Activated T-cell treated with anti-CD3 and anti-CD28 coated beads, Interleukin-2, amount 50 U/mL, for 72 hours (primary cell): ENCODE results near the gene TMEM9. TPM values are rescaled to one million over a fixed set of nuclear protein-coding genes. Genes with fewer than 3 reads are reported as not detected.
A peak's percentile ranks its signal among the peaks of the same experiment; 100 is the strongest.

Experiments used
- ATAC-seq, 2 donors: fragments of 150-1000 bp; cut with Tn5 transposase; replicated peaks in 1 of 2; 2 replicates each; pipeline ENCODE4 v1.10.0; 2021; ENCODE audit warnings: moderate library complexity in 2 of 2, mild to moderate bottlenecking in 1 of 2
- DNase-seq, 2 donors: peaks; one replicate each; pipeline ENCODE4 v3.0.0; 2021 to 2022; ENCODE audit warnings: mixed read lengths in 1 of 2
- H3K27ac Mint-ChIP-seq: one replicate; pipeline ENCODE4 v1.8.0; 2022; ENCODE audit warnings: mild to moderate bottlenecking, moderate library complexity, mixed read lengths
- H3K27me3 Mint-ChIP-seq: one replicate; pipeline ENCODE4 v1.8.0; 2022; ENCODE audit warnings: low read depth, mixed read lengths
- H3K36me3 Mint-ChIP-seq, 2 donors: one replicate each; pipeline ENCODE4 v1.8.0; 2022; ENCODE audit warnings: mixed read lengths in 2 of 2, mild to moderate bottlenecking in 1 of 2; ENCODE audit not compliant: insufficient read depth in 2 of 2
- H3K4me1 Mint-ChIP-seq: one replicate; pipeline ENCODE4 v1.8.0; 2022; ENCODE audit warnings: low read depth, mixed read lengths
- H3K4me3 Mint-ChIP-seq, 2 donors: one replicate each; pipeline ENCODE4 v1.8.0; 2022; ENCODE audit warnings: mild to moderate bottlenecking in 2 of 2, mixed read lengths in 2 of 2, moderate library complexity in 2 of 2
- H3K9me3 Mint-ChIP-seq, 2 donors: one replicate each; pipeline ENCODE4 v1.8.0; 2022; ENCODE audit warnings: mixed read lengths in 2 of 2
- total RNA-seq, 2 donors: library from RNA; stranded (reverse); gene quantifications; one replicate each; pipeline ENCODE4 v1.2.3, GENCODE V29; 2022

Gene TMEM9
- total RNA-seq, 2 donors from 2014 or later, result 25.8 to 30.2 TPM

DNA sequence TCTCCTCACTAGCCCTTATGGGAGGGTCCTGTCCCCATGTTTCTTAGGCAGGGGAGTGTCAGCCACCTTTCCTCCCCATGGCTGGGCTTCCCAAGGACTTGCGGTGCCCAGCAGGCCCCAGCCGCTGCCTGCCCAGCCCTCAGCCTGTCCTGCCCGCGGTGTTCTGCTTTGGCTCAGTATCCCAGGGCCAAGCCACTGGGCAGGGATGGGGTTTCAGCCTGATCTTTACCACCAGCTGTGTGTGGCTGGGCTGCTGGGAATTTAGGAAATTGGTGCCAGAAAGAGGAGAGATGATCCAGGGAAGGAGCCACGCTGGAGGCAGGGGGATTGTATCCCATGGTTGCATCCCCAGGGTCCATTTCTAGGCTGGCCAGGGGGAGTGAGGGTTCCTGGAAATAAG lies 29.5 kb upstream of the TMEM9 start:
- no peak for ATAC-seq
- Mint-ChIP-seq H3K27me3 (peaks cover 70% of the 10 kb centered on the region), H3K36me3 (peaks cover 0 to 2% of the 10 kb centered on the region in 2 donors), H3K27ac (no peak overlapping the region), H3K4me3 (no peak overlapping the region), H3K9me3 (no peaks in the 10 kb centered on the region), H3K4me1 (no peaks in the 10 kb centered on the region)
- DNase-seq, result no peak

DNA sequence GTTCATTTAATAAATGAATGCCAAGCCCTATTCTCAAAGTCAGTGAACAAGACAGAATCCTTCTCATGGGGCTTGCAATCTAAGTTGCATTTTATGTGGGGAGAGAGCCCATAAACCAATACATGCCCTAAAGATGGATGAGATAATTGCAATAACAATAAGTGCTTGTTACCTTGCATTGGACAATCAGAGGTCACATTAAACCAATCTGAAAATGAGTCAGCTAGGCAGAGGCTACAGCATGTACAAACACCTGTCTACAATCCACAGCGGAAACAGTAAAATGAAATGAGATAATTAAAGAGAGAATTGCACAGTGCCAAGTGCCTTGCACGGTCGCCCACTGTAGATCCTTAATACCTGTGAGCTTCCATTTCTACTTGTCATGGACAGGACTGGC lies 28.9 kb upstream of the TMEM9 start:
- peaks cover 0 to 2% of the 10 kb centered on the region in 2 donors for H3K36me3 Mint-ChIP-seq
- DNase-seq (no peak), ATAC-seq (no peak)
- no peak overlapping the region for H3K4me3 Mint-ChIP-seq
- H3K27ac Mint-ChIP-seq, result no peak overlapping the region
- H3K9me3 Mint-ChIP-seq, result no peaks in the 10 kb centered on the region
- no peaks in the 10 kb centered on the region for H3K4me1 Mint-ChIP-seq
- peaks cover 71% of the 10 kb centered on the region for H3K27me3 Mint-ChIP-seq

- H3K36me3 Mint-ChIP-seq, result peaks cover 0 to 2% of the 10 kb centered on the region in 2 donors
- H3K27me3 Mint-ChIP-seq, result peaks cover 64% of the 10 kb centered on the region
- H3K4me3 Mint-ChIP-seq, result no peak overlapping the region
- no peak overlapping the region for H3K27ac Mint-ChIP-seq
- no peaks in the 10 kb centered on the region for H3K9me3 Mint-ChIP-seq
- DNase-seq (no peak), ATAC-seq (no peak)
- H3K4me1 Mint-ChIP-seq, result no peaks in the 10 kb centered on the region
Measured at GRCh38 chr1:201181726-201182125, 27.5 kb upstream of the TMEM9 start.

DNA sequence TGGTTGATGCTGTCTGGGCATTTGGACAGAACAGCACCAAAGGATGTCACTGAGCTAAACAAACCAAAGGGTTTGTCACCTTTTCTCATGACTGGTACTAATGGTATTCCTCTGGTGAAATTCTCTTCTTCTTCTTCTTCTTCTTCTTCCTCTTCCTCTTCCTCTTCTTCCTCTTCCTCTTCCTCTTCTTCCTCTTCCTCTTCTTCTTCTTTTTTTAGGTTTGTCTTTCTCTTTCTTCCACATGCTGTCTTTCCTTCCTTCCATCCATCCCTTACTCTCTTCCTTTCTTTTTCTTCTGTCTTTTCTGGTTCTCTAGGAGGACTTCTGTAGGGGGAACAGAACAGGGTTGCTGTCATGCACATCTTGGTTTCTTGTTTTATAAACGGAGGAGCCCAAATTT lies 27.0 kb upstream of the TMEM9 start:
- ATAC-seq, result no peak
- peaks cover 0 to 2% of the 10 kb centered on the region in 2 donors for H3K36me3 Mint-ChIP-seq
- no peaks in the 10 kb centered on the region for H3K4me1 Mint-ChIP-seq
- H3K27me3 Mint-ChIP-seq, result peaks cover 65% of the 10 kb centered on the region
- no peaks in the 10 kb centered on the region for H3K9me3 Mint-ChIP-seq
- H3K4me3 Mint-ChIP-seq, result no peak overlapping the region
- no peak for DNase-seq
- no peak overlapping the region for H3K27ac Mint-ChIP-seq

- H3K9me3 Mint-ChIP-seq, result no peaks in the 10 kb centered on the region
- ATAC-seq (no peak), DNase-seq (no peak)
- no peak overlapping the region for H3K4me3 Mint-ChIP-seq
- no peak overlapping the region for H3K27ac Mint-ChIP-seq
- peaks cover 0 to 2% of the 10 kb centered on the region in 2 donors for H3K36me3 Mint-ChIP-seq
- H3K4me1 Mint-ChIP-seq, result no peaks in the 10 kb centered on the region
- peaks cover 65% of the 10 kb centered on the region for H3K27me3 Mint-ChIP-seq
Measured at GRCh38 chr1:201180901-201181300, 26.6 kb upstream of the TMEM9 start.

DNA sequence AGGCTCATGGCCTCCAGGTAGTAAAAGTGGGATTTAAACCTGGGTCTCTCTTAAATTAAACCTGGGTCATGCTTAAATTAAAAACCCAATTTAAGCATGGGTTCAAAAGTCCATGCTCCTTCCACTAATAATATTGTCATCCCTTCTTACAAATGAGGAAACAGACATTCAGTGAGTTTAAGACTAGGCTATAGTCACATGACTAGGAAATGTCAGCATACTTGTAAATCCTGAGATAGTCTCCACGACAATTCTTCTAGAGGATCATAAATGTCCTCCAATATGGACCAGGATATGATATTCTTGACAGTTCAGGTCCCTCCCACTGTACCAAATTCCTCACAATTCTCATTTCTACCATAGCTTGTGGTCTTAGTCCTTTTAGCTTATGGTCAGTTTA lies 25.9 kb upstream of the TMEM9 start:
- no peaks in the 10 kb centered on the region for H3K9me3 Mint-ChIP-seq
- DNase-seq (no peak), ATAC-seq (no peak)
- H3K4me3 Mint-ChIP-seq, result no peak overlapping the region
- no peak overlapping the region for H3K27ac Mint-ChIP-seq
- peaks cover 0 to 2% of the 10 kb centered on the region in 2 donors for H3K36me3 Mint-ChIP-seq
- peaks cover 65% of the 10 kb centered on the region for H3K27me3 Mint-ChIP-seq
- H3K4me1 Mint-ChIP-seq, result no peaks in the 10 kb centered on the region

GRCh38 chr1:201178718-201179117 lies 24.4 kb upstream of the TMEM9 start:
- H3K9me3 Mint-ChIP-seq, result no peaks in the 10 kb centered on the region
- no peak for DNase-seq
- ATAC-seq, result no peak
- H3K27ac Mint-ChIP-seq, result no peak overlapping the region
- H3K36me3 Mint-ChIP-seq, result peaks cover 0 to 2% of the 10 kb centered on the region in 2 donors
- H3K4me1 Mint-ChIP-seq, result no peaks in the 10 kb centered on the region
- no peak overlapping the region for H3K4me3 Mint-ChIP-seq
- H3K27me3 Mint-ChIP-seq, result peaks cover 55% of the 10 kb centered on the region

- no peaks in the 10 kb centered on the region for H3K9me3 Mint-ChIP-seq
- no peak overlapping the region for H3K27ac Mint-ChIP-seq
- H3K27me3 Mint-ChIP-seq, result peaks cover 59% of the 10 kb centered on the region
- no peak for ATAC-seq
- no peak overlapping the region for H3K4me3 Mint-ChIP-seq
- no peak for DNase-seq
- peaks cover 14% of the 10 kb centered on the region for H3K4me1 Mint-ChIP-seq
- H3K36me3 Mint-ChIP-seq, result peaks cover 0 to 2% of the 10 kb centered on the region in 2 donors
Measured at GRCh38 chr1:201176940-201177339, 22.7 kb upstream of the TMEM9 start.

DNA sequence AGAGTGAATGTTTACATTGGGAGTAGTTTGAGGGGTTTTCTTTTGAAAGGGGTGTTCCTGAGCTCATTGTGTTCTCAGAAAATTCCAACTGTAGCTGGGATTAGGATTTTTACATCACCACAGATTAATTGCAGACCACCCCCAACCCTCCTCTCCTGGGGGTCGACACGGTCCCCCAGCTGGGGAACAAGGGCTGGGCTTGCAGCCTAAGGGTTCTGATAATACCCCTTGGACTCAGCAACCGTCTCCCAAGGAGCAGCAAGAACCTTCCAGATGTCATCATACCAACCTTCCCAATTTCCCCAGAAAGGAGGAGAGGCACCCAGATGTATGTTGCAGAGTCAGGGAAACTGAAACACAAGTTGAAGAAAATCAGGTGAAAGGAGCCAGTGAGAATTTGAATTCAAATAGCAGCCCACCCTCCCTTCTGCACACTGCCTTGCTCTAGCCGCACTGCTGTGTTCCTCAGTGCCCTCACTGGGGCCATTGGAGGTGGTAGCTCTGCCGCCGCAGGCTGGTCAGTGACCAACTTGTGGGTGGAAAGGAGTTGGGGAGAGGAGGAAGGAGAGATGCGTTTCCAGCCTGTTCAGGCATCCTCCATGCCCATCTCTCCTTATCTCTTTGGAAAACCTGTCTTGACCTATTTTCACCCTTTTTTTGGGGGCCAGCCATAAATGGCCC lies 21.7 kb upstream of the TMEM9 start:
- no peak overlapping the region for H3K4me3 Mint-ChIP-seq
- H3K27me3 Mint-ChIP-seq, result peaks cover 56% of the 10 kb centered on the region
- H3K27ac Mint-ChIP-seq, result no peak overlapping the region
- ATAC-seq (no peak), DNase-seq (no peak)
- peaks cover 23% of the 10 kb centered on the region for H3K4me1 Mint-ChIP-seq
- peaks cover 0 to 2% of the 10 kb centered on the region in 2 donors for H3K36me3 Mint-ChIP-seq
- H3K9me3 Mint-ChIP-seq, result no peaks in the 10 kb centered on the region

DNA sequence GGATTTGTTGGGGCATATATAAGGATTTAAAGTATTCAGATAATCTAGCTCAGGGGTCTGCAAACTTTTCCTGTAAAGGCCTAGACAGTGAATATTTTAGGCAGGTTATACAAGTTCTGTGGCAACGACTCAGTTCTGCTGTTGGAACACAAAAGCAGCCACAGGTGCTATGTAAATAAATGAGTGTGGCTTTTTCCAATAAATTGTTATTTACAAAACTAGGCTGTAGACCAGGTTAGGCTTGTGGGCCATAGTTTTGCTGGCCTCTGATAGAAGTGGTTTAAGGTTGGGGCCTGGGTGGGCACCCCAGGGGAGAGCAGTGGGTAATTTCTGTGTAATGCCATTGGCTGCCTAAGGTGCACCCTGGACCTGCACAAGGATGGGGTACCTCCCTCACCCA lies 19.5 kb upstream of the TMEM9 start:
- no peak overlapping the region for H3K4me3 Mint-ChIP-seq
- H3K4me1 Mint-ChIP-seq, result peaks cover 32% of the 10 kb centered on the region
- no peaks in the 10 kb centered on the region for H3K36me3 Mint-ChIP-seq
- no peak for DNase-seq
- no peak for ATAC-seq
- H3K27me3 Mint-ChIP-seq, result peaks cover 34% of the 10 kb centered on the region
- no peak overlapping the region for H3K27ac Mint-ChIP-seq
- no peaks in the 10 kb centered on the region for H3K9me3 Mint-ChIP-seq

DNA sequence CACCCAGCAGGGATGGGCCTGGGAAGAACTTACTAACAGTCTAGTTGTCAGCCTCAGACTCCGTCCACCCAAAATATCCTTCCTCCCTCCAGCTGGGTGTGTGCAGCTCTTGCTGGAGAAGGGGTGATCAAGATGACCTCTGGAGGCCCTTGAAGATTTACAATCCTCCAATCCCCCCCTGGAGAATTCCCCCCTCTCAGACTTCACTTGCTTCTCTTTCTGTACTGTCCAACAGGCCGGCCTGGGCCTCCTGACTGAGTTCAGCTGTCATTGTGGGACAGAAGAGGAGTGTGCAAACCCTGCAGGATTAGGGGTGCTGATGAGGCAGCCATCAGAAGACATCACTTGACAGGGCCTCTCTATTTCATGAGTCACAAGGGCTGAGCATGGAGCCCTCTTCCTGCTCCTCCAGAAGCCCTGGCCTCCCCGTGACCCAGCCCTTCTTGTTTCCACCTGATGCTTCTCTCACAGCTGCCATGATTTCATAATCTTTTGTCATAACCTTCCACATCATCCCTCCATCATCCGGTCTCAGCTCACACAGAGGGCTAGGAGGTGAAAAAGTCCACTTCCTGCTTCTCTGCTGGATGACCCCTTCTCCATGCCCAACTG lies 18.8 kb upstream of the TMEM9 start:
- no peaks in the 10 kb centered on the region for H3K36me3 Mint-ChIP-seq
- DNase-seq, result peak; percentile 8 to 14
- no peaks in the 10 kb centered on the region for H3K9me3 Mint-ChIP-seq
- H3K4me3 Mint-ChIP-seq, result peak overlapping the region in 1 of 2 donors; percentile 4
- peaks cover 31% of the 10 kb centered on the region for H3K27me3 Mint-ChIP-seq
- ATAC-seq, result no peak
- peaks cover 32% of the 10 kb centered on the region for H3K4me1 Mint-ChIP-seq
- H3K27ac Mint-ChIP-seq, result no peak overlapping the region

- Mint-ChIP-seq H3K4me3 (peak overlapping the region in 1 of 2 donors; percentile 15), H3K36me3 (no peaks in the 10 kb centered on the region), H3K4me1 (peaks cover 32% of the 10 kb centered on the region), H3K27ac (no peak overlapping the region), H3K9me3 (no peaks in the 10 kb centered on the region), H3K27me3 (peaks cover 28% of the 10 kb centered on the region)
- DNase-seq (no peak), ATAC-seq (no peak)
Measured at GRCh38 chr1:201172326-201172725, 18.1 kb upstream of the TMEM9 start.

- no peaks in the 10 kb centered on the region for H3K36me3 Mint-ChIP-seq
Measured at GRCh38 chr1:201171063-201172036, 17.1 kb upstream of the TMEM9 start.

More at GRCh38 chr1:201171063-201172036, 17.1 kb upstream of the TMEM9 start:
- DNase-seq (peak; percentile 68 to 76), ATAC-seq (peak; percentile 76 to 79)
- Mint-ChIP-seq H3K27ac (peak overlapping the region; percentile 68), H3K9me3 (no peaks in the 10 kb centered on the region), H3K4me1 (peaks cover 32% of the 10 kb centered on the region), H3K4me3 (peak overlapping the region; percentile 83 to 86), H3K27me3 (peaks cover 21% of the 10 kb centered on the region)
